SK-N-SH treated with all-trans-retinoic acid at 6 μM for 48 hours (cell line): Measurements from ENCODE around the gene FOXR1.
A peak's percentile ranks its signal among the peaks of the same experiment; 100 is the strongest.

Experiments
- ATAC-seq: fragments of 200-7000 bp; cut with Tn5 transposase; 3 replicates; pipeline ENCODE4 v1.9.1; 2020; ENCODE audit warnings: mild to moderate bottlenecking, moderate library complexity
- ARNTL ChIP-seq: fragments of 450-650 bp; formaldehyde crosslinking; IDR thresholded peaks from 2 replicates; pipeline ENCODE4 v1.5.0; 2020; ENCODE audit warnings: low read depth, mild to moderate bottlenecking, moderate library complexity, borderline replicate concordance
- BACH2 ChIP-seq: fragments of 250-450 bp; sonication (Bioruptor Pico); IDR thresholded peaks from 2 replicates; pipeline ENCODE4 v1.9.0; 2021; ENCODE audit warnings: mild to moderate bottlenecking, borderline replicate concordance
- CREB5 ChIP-seq: fragments of 250-450 bp; sonication (Bioruptor Pico); IDR thresholded peaks from 2 replicates; pipeline ENCODE4 v1.5.1; 2020; ENCODE audit warnings: low read depth, mild to moderate bottlenecking, moderate library complexity
- CSDC2 ChIP-seq: fragments of 250-450 bp; sonication (Bioruptor Pico); IDR thresholded peaks from 2 replicates; pipeline ENCODE4 v1.5.0; 2020; ENCODE audit warnings: mild to moderate bottlenecking, moderate library complexity
- CSRNP3 ChIP-seq: fragments of 250-450 bp; sonication (Bioruptor Pico); IDR thresholded peaks from 2 replicates; pipeline ENCODE4 v1.5.1; 2021; ENCODE audit warnings: mild to moderate bottlenecking, moderate library complexity
- ESRRG ChIP-seq: fragments of 250-450 bp; sonication (Bioruptor Pico); IDR thresholded peaks from 2 replicates; pipeline ENCODE4 v1.6.1; 2021; ENCODE audit warnings: mild to moderate bottlenecking
- GLIS3 ChIP-seq: fragments of 250-450 bp; sonication (Bioruptor Pico); IDR thresholded peaks from 2 replicates; pipeline ENCODE4 v1.5.0; 2020; ENCODE audit warnings: mild to moderate bottlenecking, moderate library complexity
- ISL1 ChIP-seq: fragments of 250-450 bp; sonication (Bioruptor Pico); IDR thresholded peaks from 2 replicates; pipeline ENCODE4 v2.1.2; 2022; ENCODE audit warnings: mild to moderate bottlenecking, moderate library complexity
- OSR1 ChIP-seq: fragments of 250-450 bp; sonication (Bioruptor Pico); IDR thresholded peaks from 2 replicates; pipeline ENCODE4 v1.8.0; 2022; ENCODE audit warnings: moderate library complexity, mild to moderate bottlenecking, inconsistent platforms
- POU6F1 ChIP-seq: fragments of 250-450 bp; sonication (Bioruptor Pico); IDR thresholded peaks from 2 replicates; pipeline ENCODE4 v1.8.0; 2021; ENCODE audit warnings: low read depth, mild to moderate bottlenecking, moderate library complexity, borderline replicate concordance
- PPARA ChIP-seq: fragments of 250-450 bp; sonication (Bioruptor Pico); IDR thresholded peaks from 2 replicates; pipeline ENCODE4 v1.5.0; 2020; ENCODE audit warnings: mild to moderate bottlenecking, borderline replicate concordance
- SNAI2 ChIP-seq: fragments of 250-450 bp; sonication (Bioruptor Pico); IDR thresholded peaks from 2 replicates; pipeline ENCODE4 v1.5.0; 2020; ENCODE audit warnings: mild to moderate bottlenecking, moderate library complexity
- TCF4 ChIP-seq: fragments of 250-450 bp; sonication (Bioruptor Pico); IDR thresholded peaks from 2 replicates; pipeline ENCODE4 v1.8.0; 2021; ENCODE audit warnings: mild to moderate bottlenecking, moderate library complexity, borderline replicate concordance
- TOX ChIP-seq: fragments of 250-450 bp; sonication (Bioruptor Pico); IDR thresholded peaks from 2 replicates; pipeline ENCODE4 v1.8.0; 2021; ENCODE audit warnings: mild to moderate bottlenecking, moderate library complexity, borderline replicate concordance
- TSHZ2 ChIP-seq: fragments of 250-450 bp; sonication (Bioruptor Pico); IDR thresholded peaks from 2 replicates; pipeline ENCODE4 v1.5.0; 2020; ENCODE audit warnings: mild to moderate bottlenecking, moderate library complexity
- ZC3H10 ChIP-seq: fragments of 250-450 bp; sonication (Bioruptor Pico); IDR thresholded peaks from 2 replicates; pipeline ENCODE4 v1.5.1; 2021; ENCODE audit warnings: mild to moderate bottlenecking, moderate library complexity
- ZFP3 ChIP-seq: fragments of 250-450 bp; sonication (Bioruptor Pico); IDR thresholded peaks from 2 replicates; pipeline ENCODE4 v1.5.0; 2020; ENCODE audit warnings: mild to moderate bottlenecking, moderate library complexity
- ZFP30 ChIP-seq: fragments of 450-650 bp; formaldehyde crosslinking; IDR thresholded peaks from 2 replicates; pipeline ENCODE4 v1.5.0; 2022; ENCODE audit warnings: mild to moderate bottlenecking, moderate library complexity
- ZNF565 ChIP-seq: fragments of 450-650 bp; formaldehyde crosslinking; conservative IDR thresholded peaks from 2 replicates; pipeline ENCODE4 v1.5.0; 2020; ENCODE audit warnings: low read depth, mild to moderate bottlenecking, moderate library complexity
- ZNF70 ChIP-seq: fragments of 450-650 bp; formaldehyde crosslinking; IDR thresholded peaks from 2 replicates; pipeline ENCODE4 v1.5.0; 2020; ENCODE audit warnings: mild to moderate bottlenecking, moderate library complexity

Gene FOXR1

GRCh38 chr11:118939953-118940598, 31.5 kb upstream of the FOXR1 start:
- peak; percentile 23; the same call in 2 of the 3 replicates for ATAC-seq
- TF ChIP-seq GLIS3 (no peak), ZC3H10 (CRISPR knock-in tag) (no peak), PPARA (CRISPR knock-in tag) (no peak), SNAI2 (no peak), CREB5 (no peak), ZFP3 (CRISPR knock-in tag) (no peak), TOX (CRISPR knock-in tag) (no peak), TCF4 (CRISPR knock-in tag) (no peak), CSRNP3 (CRISPR knock-in tag) (no peak)

- no peak for ATAC-seq
- TF ChIP-seq ESRRG (CRISPR knock-in tag) (no peak), TOX (CRISPR knock-in tag) (no peak), SNAI2 (no peak), ARNTL (CRISPR knock-in tag) (no peak), TSHZ2 (CRISPR knock-in tag) (no peak), ZC3H10 (CRISPR knock-in tag) (no peak)
Observed at GRCh38 chr11:118947091-118947490, 24.5 kb upstream of the FOXR1 start.

DNA sequence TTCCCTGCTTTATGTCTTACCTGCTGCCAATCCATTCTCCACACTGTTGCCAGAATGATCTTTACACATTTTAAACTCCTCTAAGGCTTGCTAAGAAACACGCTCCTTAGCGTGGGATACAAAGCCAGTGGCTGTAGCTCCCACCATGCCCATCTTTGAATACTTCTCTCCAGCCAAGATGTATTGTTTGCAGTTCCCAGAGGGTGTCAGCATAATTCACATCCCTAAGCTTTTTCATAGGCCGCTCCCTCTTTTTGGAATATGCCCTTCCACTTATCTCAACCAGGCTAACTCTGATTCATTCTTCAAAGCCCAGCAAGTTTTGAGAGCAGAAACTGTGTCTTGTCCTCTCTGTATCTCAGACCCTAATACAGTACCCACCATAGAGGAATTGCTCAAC, 23.6 kb upstream of the FOXR1 start:
- TF ChIP-seq POU6F1 (CRISPR knock-in tag) (no peak), CSDC2 (no peak), CREB5 (no peak), BACH2 (no peak), ZNF70 (no peak), CSRNP3 (CRISPR knock-in tag) (no peak), OSR1 (CRISPR knock-in tag) (no peak), SNAI2 (no peak), ESRRG (CRISPR knock-in tag) (no peak), TSHZ2 (CRISPR knock-in tag) (no peak), TOX (CRISPR knock-in tag) (no peak), TCF4 (CRISPR knock-in tag) (no peak), ZNF565 (CRISPR knock-in tag) (no peak), ZFP30 (CRISPR knock-in tag) (no peak), ISL1 (CRISPR knock-in tag) (no peak), ZC3H10 (CRISPR knock-in tag) (no peak), GLIS3 (no peak), ARNTL (CRISPR knock-in tag) (no peak)
- no peak for ATAC-seq
